Keratinocyte (primary cell): ENCODE data around the gene SENP1.

Experiments used
- EZH2 ChIP-seq: IDR thresholded peaks from one replicate; pipeline ENCODE4 v1.6.1; 2012; ENCODE audit warnings: inconsistent platforms, mild to moderate bottlenecking, low read length, moderate library complexity
- TF ChIP-seq, protein P1 (sequence below), 3 experiments: IDR thresholded peaks in 1 of 3; conservative IDR thresholded peaks in 1 of 3; optimal IDR thresholded peaks in 1 of 3; 2 replicates in 2 of 3; 3 replicates in 1 of 3; pipeline versions ENCODE3 to v1.5.1; 2011; ENCODE audit warnings: low read length in 3 of 3, mild to moderate bottlenecking in 3 of 3, moderate library complexity in 2 of 3, control low read depth in 1 of 3, inconsistent platforms in 1 of 3; ENCODE audit not compliant: insufficient read depth in 2 of 3; ENCODE audit errors: extremely low read depth in 1 of 3

DNA sequence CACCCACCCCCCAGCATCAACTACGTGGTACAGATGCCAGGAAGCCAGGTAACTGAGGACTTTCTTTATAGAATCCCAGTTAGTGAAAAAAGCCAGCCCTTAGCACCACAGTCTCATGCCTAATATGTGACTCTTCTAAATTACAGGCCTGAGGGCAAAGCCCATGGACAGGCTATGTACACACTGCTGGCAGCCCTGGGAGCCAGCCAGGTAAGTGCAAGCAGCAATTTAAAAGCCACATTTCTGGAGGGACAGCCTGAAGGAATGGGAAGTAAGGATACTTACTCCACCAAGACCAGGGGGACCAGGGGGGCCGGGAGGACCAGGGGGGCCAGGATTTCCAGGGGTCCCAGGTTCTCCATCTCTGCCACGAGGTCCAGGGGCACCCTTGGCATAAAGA lies 108.6 kb downstream of the SENP1 start:
- TF ChIP-seq, protein P1, sequence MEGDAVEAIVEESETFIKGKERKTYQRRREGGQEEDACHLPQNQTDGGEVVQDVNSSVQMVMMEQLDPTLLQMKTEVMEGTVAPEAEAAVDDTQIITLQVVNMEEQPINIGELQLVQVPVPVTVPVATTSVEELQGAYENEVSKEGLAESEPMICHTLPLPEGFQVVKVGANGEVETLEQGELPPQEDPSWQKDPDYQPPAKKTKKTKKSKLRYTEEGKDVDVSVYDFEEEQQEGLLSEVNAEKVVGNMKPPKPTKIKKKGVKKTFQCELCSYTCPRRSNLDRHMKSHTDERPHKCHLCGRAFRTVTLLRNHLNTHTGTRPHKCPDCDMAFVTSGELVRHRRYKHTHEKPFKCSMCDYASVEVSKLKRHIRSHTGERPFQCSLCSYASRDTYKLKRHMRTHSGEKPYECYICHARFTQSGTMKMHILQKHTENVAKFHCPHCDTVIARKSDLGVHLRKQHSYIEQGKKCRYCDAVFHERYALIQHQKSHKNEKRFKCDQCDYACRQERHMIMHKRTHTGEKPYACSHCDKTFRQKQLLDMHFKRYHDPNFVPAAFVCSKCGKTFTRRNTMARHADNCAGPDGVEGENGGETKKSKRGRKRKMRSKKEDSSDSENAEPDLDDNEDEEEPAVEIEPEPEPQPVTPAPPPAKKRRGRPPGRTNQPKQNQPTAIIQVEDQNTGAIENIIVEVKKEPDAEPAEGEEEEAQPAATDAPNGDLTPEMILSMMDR (optimal IDR thresholded peaks at IDR 0.05 in 1 of 3, IDR thresholded peaks at IDR 0.05 in 1 of 3, conservative IDR thresholded peaks at IDR 0.05 in 1 of 3; ENCODE audit: extremely low read depth in 1 of 3, insufficient read depth in 2 of 3, low read length in 3 of 3), result no peak
- TF ChIP-seq EZH2, result no peak
